Retinal pigment epithelial cell (primary cell): ENCODE results near the gene LIMA1.

Experiments used
- DNase-seq: peaks from one replicate; pipeline ENCODE4 v3.0.0-alpha.2; 2010; ENCODE audit warnings: low read depth
- H3K4me3 ChIP-seq: 2 replicates; pipeline ENCODE4 v1.5.1; 2011; ENCODE audit warnings: mild to moderate bottlenecking, low read length, control low read depth, moderate library complexity
- CTCF ChIP-seq: conservative IDR thresholded peaks from 2 replicates; pipeline ENCODE4 v1.5.1; 2011; ENCODE audit warnings: low read depth, low read length, control low read depth, inconsistent platforms

The LIMA1 gene

GRCh38 chr12:50246197-50246865 is 37.0 kb downstream of the LIMA1 start:
- no peak for TF ChIP-seq CTCF
- DNase-seq = no peak
- no peak overlapping the region for H3K4me3 ChIP-seq

GRCh38 chr12:50243507-50243906 is 39.8 kb downstream of the LIMA1 start:
- no peak for TF ChIP-seq CTCF
- no peak overlapping the region for H3K4me3 ChIP-seq
- DNase-seq = no peak

- H3K4me3 ChIP-seq = no peak overlapping the region
These were observed 40.5 kb downstream of the LIMA1 start for GRCh38 chr12:50242751-50243191.

GRCh38 chr12:50241178-50241577 is 42.1 kb downstream of the LIMA1 start:
- no peak overlapping the region for H3K4me3 ChIP-seq
- no peak for TF ChIP-seq CTCF
- no peak for DNase-seq

More at GRCh38 chr12:50242751-50243191, 40.5 kb downstream of the LIMA1 start:
- TF ChIP-seq CTCF = no peak
- DNase-seq = no peak

- no peak for DNase-seq
- TF ChIP-seq CTCF = no peak
- H3K4me3 ChIP-seq = no peak overlapping the region
These were observed 42.6 kb downstream of the LIMA1 start for GRCh38 chr12:50240792-50241114.

GRCh38 chr12:50240096-50240791 is 43.1 kb downstream of the LIMA1 start:
- DNase-seq = no peak
- no peak for TF ChIP-seq CTCF
- H3K4me3 ChIP-seq = no peak overlapping the region

GRCh38 chr12:50239355-50239891 is 43.9 kb downstream of the LIMA1 start:
- no peak for DNase-seq
- H3K4me3 ChIP-seq = no peak overlapping the region
- TF ChIP-seq CTCF = no peak
